Spleen (tissue), 11 donors: ENCODE results near the gene AGAP2. TPM values are rescaled to one million over a fixed set of nuclear protein-coding genes. Genes with fewer than 3 reads are reported as not detected.

Experiments used
- DNase-seq: peaks from one replicate; pipeline ENCODE4 v3.0.0-alpha.2; 2020
- H3K27ac ChIP-seq, 8 donors: fragments of 200-600 bp; sonication (generic) in 7 of 8; 1 replicate in 4 of 8; 2 replicates in 4 of 8; pipeline versions ENCODE4 v1.5.0 to v1.8.0; 2016 to 2021; ENCODE audit warnings: inconsistent platforms in 4 of 8, mild to moderate bottlenecking in 4 of 8, moderate library complexity in 1 of 8
- H3K27me3 ChIP-seq, 7 donors: fragments of 200-600 bp; sonication (generic) in 6 of 7; replicated peaks in 1 of 7; 1 replicate in 4 of 7; 2 replicates in 3 of 7; pipeline versions ENCODE4 v1.5.0 to v1.8.0; 2016 to 2021; ENCODE audit warnings: inconsistent platforms in 3 of 7, mild to moderate bottlenecking in 1 of 7
- H3K36me3 ChIP-seq, 6 donors: fragments of 200-600 bp; sonication (generic) in 5 of 6; 1 replicate in 4 of 6; 2 replicates in 2 of 6; pipeline versions ENCODE4 v1.5.0 to v1.8.0; 2016 to 2021; ENCODE audit warnings: inconsistent platforms in 2 of 6
- H3K4me1 ChIP-seq, 6 donors: fragments of 200-600 bp; sonication (generic) in 5 of 6; 1 replicate in 3 of 6; 2 replicates in 3 of 6; pipeline versions ENCODE4 v1.5.0 to v1.8.0; 2016 to 2021; ENCODE audit warnings: inconsistent platforms in 3 of 6
- H3K4me3 ChIP-seq, 8 donors: fragments of 200-600 bp; sonication (generic) in 7 of 8; 1 replicate in 4 of 8; 2 replicates in 4 of 8; pipeline versions ENCODE4 v1.5.0 to v1.8.0; 2016 to 2021; ENCODE audit warnings: inconsistent platforms in 4 of 8, mild to moderate bottlenecking in 4 of 8, moderate library complexity in 2 of 8
- H3K9me3 ChIP-seq, 8 donors: fragments of 200-600 bp; sonication (generic) in 7 of 8; 1 replicate in 4 of 8; 2 replicates in 4 of 8; pipeline versions ENCODE4 v1.5.0 to v1.8.0; 2016 to 2021; ENCODE audit warnings: inconsistent platforms in 4 of 8
- CTCF ChIP-seq, 11 experiments: fragments of 200-600 bp in 7 of 11; fragments of 450-650 bp in 4 of 11; sonication (generic) in 4 of 11; IDR thresholded peaks in 8 of 11; conservative IDR thresholded peaks in 3 of 11; 1 replicate in 7 of 11; 2 replicates in 4 of 11; pipeline versions ENCODE4 v1.4.0 to v1.8.0; 2016 to 2021; ENCODE audit warnings: antibody characterized with exemption in 11 of 11, inconsistent platforms in 4 of 11, mild to moderate bottlenecking in 1 of 11
- POLR2A ChIP-seq, 3 donors: fragments of 450-650 bp; IDR thresholded peaks; one replicate each; pipeline ENCODE4 v1.5.1; 2017; ENCODE audit warnings: antibody characterized with exemption in 3 of 3, mild to moderate bottlenecking in 1 of 3
- POLR2AphosphoS5 ChIP-seq, 3 donors: sonication (generic); formaldehyde crosslinking; IDR thresholded peaks; one replicate each; pipeline ENCODE4 v1.5.1; 2017; ENCODE audit warnings: antibody characterized with exemption in 3 of 3
- WGBS, 5 donors: extraction: QIAGEN DNeasy Blood & Tissue Kit in 3 of 5; methylation state at CpG; one replicate each; pipeline versions ENCODE4 v1.1.5 to v1.1.7; 2013 to 2018; 5-methylcytosine and 5-hydroxymethylcytosine counted together
- intact Hi-C: fragments of 100-400 bp; cut with DNase I; formaldehyde crosslinking; loops from one replicate; pipeline ENCODE4 v1.15.0; 2023; ENCODE audit warnings: low total_unique reads
- polyA plus RNA-seq, 3 donors: library from polyadenylated mRNA; stranded (reverse); fragments of 200-250 nt; gene quantifications; one replicate each; pipeline ENCODE4 v1.2.1, GENCODE V29; 2013
- total RNA-seq, 7 donors: library from RNA; depleted of rRNA in 3 of 7; stranded (reverse); fragments of >200 nt in 3 of 7; fragmentation: NEBNext Ultra II Directional in 4 of 7; extraction: Animal tissue kit (Norgen Biotek cat#: 25700) in 4 of 7; gene quantifications; one replicate each; pipeline versions ENCODE4 v1.1.0 to v1.2.1, GENCODE V29; 2016 to 2021
- donor health status: healthy with polysubstance abuse.
- donor health status: DM: no; HTN: no; CAD: no; lungs with moderate emphysema.
- donor health status: DM: no; HTN: no; CAD: no.
- donor health status: Bipolar disorder and iron deficiency.
- donor health status: healthy.
- donor health status: DM: no; HTN: no; CAD: no.
- donor health status: DM: yes; HTN: yes; CAD: no.

Gene AGAP2
- total and polyA plus RNA-seq, 10 donors, result 5.5 to 21.8 (median 19.2) TPM

GRCh38 chr12:57725851-57726150, 12.7 kb downstream of the AGAP2 start:
- Histone ChIP-seq H3K4me1 (peaks cover 0 to 24% (median 7%) of the 10 kb centered on the region in 6 donors), H3K36me3 (peaks cover 0 to 67% (median 53%) of the 10 kb centered on the region in 6 donors), H3K27me3 (no peaks in the 10 kb centered on the region), H3K9me3 (no peaks in the 10 kb centered on the region), H3K4me3 (peak overlapping the region in 7 of 8 donors; percentile 42 to 76 (median 48)), H3K27ac (peak overlapping the region in 5 of 8 donors; percentile 51 to 79 (median 67))
- DNase-seq, result no peak
- WGBS, 5 donors, result 60 to 72% (median 62%) methylated on average over 7 to 10 of the region's 10 CpGs
- TF ChIP-seq CTCF (IDR thresholded peaks at IDR 0.05 in 8 of 11, conservative IDR thresholded peaks at IDR 0.05 in 3 of 11) (no peak), POLR2AphosphoS5 (IDR thresholded peaks at IDR 0.05) (no peak), POLR2A (IDR thresholded peaks at IDR 0.05) (no peak)
- intact Hi-C loops, result no loop called here

DNA sequence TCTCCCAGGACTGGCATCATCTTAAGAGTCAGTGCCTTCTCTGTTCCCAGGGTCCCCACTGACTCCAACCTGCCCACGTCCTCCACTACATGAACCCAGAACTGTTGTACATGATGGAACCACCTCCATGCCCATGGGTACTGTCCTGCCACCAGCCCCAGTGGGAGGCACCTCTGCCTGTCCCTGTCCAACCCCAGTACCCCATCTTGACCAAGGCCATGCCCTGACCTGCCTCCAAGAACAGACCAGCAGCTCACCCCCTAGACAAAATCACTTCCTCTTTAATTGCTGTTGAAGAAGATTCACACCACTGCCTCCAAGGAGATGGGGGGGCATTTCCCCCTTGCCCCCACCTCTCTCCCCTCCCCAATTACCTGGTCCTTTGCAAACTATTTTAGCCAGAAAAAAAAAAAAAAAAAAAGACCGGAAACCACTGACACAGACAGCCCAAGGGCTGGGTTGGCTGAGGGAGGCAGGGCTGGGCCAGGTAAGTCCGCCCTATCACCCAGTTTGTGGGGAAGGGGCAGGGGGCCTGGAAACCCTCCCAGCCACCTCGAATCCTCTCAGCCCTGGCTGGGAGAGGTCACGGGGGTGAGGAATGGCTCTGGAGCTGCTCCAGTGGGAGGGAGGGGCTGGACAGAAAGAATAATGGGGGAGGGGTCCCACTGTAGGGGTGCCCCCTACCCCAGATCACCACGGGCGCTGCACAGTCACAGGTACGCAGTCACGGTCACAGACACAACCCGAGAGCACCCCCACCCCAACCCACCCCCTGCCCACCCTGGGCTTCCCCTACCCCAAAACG, 13.4 kb downstream of the AGAP2 start:
- H3K27me3 ChIP-seq, result no peaks in the 10 kb centered on the region
- TF ChIP-seq POLR2AphosphoS5 (IDR thresholded peaks at IDR 0.05) (peak in 1 of 3 donors; percentile 16), CTCF (IDR thresholded peaks at IDR 0.05 in 8 of 11, conservative IDR thresholded peaks at IDR 0.05 in 3 of 11) (no peak)
- DNase-seq, result no peak
- peaks cover 0 to 67% (median 54%) of the 10 kb centered on the region in 6 donors for H3K36me3 ChIP-seq
- H3K4me1 ChIP-seq, result peaks cover 0 to 24% (median 7%) of the 10 kb centered on the region in 6 donors
- H3K27ac ChIP-seq, result no peak overlapping the region
- intact Hi-C loops, result no loop called here
- 70 to 84% (median 80%) methylated on average over 7 to 11 of the region's 11 CpGs for WGBS, 5 donors
- H3K4me3 ChIP-seq, result no peak overlapping the region
- no peaks in the 10 kb centered on the region for H3K9me3 ChIP-seq

DNA sequence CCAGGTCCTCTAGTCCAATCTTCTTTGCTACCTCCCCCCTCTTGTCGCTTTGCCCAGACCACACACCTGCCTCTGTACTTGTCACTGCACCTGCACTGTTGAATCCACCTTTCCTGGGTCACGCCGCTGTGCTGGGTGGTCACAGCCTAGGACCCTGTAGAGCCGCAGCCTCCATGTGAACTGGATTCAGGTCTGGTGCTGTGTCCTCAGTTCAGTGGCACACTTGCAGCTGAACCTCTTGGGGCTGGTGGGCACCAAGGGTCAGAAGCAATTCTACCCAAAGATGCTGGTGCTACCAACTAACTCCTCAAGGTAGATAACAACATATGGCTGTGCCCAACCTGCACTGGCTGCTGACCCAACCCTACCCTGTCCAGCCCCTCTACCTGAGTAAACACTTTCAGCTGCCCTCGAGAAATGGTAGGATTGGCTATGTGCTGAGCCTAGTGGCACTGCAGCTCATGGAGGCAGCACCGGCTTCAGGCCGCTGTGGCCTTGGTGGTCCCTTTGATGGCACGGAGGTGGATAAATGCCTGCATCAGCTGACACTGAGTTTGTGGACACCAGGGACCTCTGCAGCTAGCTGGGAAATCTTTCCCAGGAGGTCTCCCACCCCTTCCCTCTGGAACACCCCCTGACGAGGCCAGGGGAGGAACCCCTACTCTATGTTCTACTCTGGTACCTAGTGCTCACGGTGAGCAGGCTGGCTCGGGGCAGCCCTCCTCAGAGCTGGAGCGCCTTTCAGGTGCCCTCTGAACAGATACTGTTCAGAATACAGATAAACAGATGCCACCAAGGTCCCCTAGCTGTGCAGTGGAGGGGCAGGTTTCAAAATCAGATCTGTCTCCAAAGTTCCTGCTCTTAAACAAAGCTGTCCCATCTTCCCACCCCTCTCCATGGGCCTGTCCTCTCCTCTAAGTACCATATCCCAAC, 14.3 kb downstream of the AGAP2 start:
- Histone ChIP-seq H3K4me1 (peaks cover 0 to 24% (median 7%) of the 10 kb centered on the region in 6 donors), H3K36me3 (peaks cover 0 to 67% (median 56%) of the 10 kb centered on the region in 6 donors), H3K4me3 (no peak overlapping the region), H3K27ac (no peak overlapping the region), H3K9me3 (no peaks in the 10 kb centered on the region), H3K27me3 (no peaks in the 10 kb centered on the region)
- TF ChIP-seq CTCF (IDR thresholded peaks at IDR 0.05 in 8 of 11, conservative IDR thresholded peaks at IDR 0.05 in 3 of 11) (no peak), POLR2AphosphoS5 (IDR thresholded peaks at IDR 0.05) (peak; percentile 33 to 55 (median 51))
- intact Hi-C loops, result no loop called here
- no peak for DNase-seq
- 86 to 92% (median 89%) methylated on average over 12 of the region's 12 CpGs for WGBS, 5 donors

GRCh38 chr12:57723630-57723962, 14.9 kb downstream of the AGAP2 start:
- Histone ChIP-seq H3K4me3 (no peak overlapping the region), H3K27ac (no peak overlapping the region), H3K4me1 (peaks cover 0 to 24% (median 7%) of the 10 kb centered on the region in 6 donors), H3K9me3 (no peaks in the 10 kb centered on the region), H3K27me3 (no peaks in the 10 kb centered on the region), H3K36me3 (peaks cover 0 to 67% (median 61%) of the 10 kb centered on the region in 6 donors)
- TF ChIP-seq POLR2A (IDR thresholded peaks at IDR 0.05), result no peak
- TF ChIP-seq CTCF (IDR thresholded peaks at IDR 0.05 in 8 of 11, conservative IDR thresholded peaks at IDR 0.05 in 3 of 11), result no peak
- no peak for TF ChIP-seq POLR2AphosphoS5 (IDR thresholded peaks at IDR 0.05)
- WGBS, 5 donors, result 61 to 72% (median 71%) methylated on average over 2 of the region's 2 CpGs
- no peak for DNase-seq
- intact Hi-C loops, result no loop called here
